Spleen (tissue), 7 donors: ENCODE measurements around the gene BTRC.

ENCODE experiments used
- CTCF ChIP-seq, 11 experiments: fragments of 200-600 bp in 7 of 11; fragments of 450-650 bp in 4 of 11; sonication (generic) in 4 of 11; IDR thresholded peaks in 8 of 11; conservative IDR thresholded peaks in 3 of 11; 1 replicate in 7 of 11; 2 replicates in 4 of 11; pipeline versions ENCODE4 v1.4.0 to v1.8.0; 2016 to 2021; ENCODE audit warnings: antibody characterized with exemption in 11 of 11, inconsistent platforms in 4 of 11, mild to moderate bottlenecking in 1 of 11
- POLR2A ChIP-seq, 3 donors: fragments of 450-650 bp; IDR thresholded peaks; one replicate each; pipeline ENCODE4 v1.5.1; 2017; ENCODE audit warnings: antibody characterized with exemption in 3 of 3, mild to moderate bottlenecking in 1 of 3
- POLR2AphosphoS5 ChIP-seq, 3 donors: sonication (generic); formaldehyde crosslinking; IDR thresholded peaks; one replicate each; pipeline ENCODE4 v1.5.1; 2017; ENCODE audit warnings: antibody characterized with exemption in 3 of 3
- donor health status: DM: no; HTN: no; CAD: no; lungs with moderate emphysema.
- donor health status: DM: no; HTN: no; CAD: no.
- donor health status: DM: no; HTN: no; CAD: no.

GRCh38 chr10:101481256-101481655 lies 127.3 kb downstream of the BTRC start:
- TF ChIP-seq CTCF (IDR thresholded peaks at IDR 0.05 in 8 of 11, conservative IDR thresholded peaks at IDR 0.05 in 3 of 11), result no peak
- no peak for TF ChIP-seq POLR2A (IDR thresholded peaks at IDR 0.05)
- TF ChIP-seq POLR2AphosphoS5 (IDR thresholded peaks at IDR 0.05), result no peak
